HG02571 (cell line): ENCODE results near the gene ZDHHC14.
A peak's percentile ranks its signal among the peaks of the same experiment; 100 is the strongest.
"Not testable (repeated sequence)": the region's sequence is repeated elsewhere in the genome, so short reads cannot be mapped to it uniquely, and the experiment has no call there.

Experiments used
- ATAC-seq: cut with Tn5 transposase; IDR thresholded peaks from one replicate; pipeline ENCODE4 v1.9.1; 2021; ENCODE audit warnings: mild to moderate bottlenecking, moderate library complexity; ENCODE audit not compliant: unreplicated experiment

The ZDHHC14 gene

GRCh38 chr6:157461000-157461915, 80.3 kb downstream of the ZDHHC14 start:
- peak; percentile 50 for ATAC-seq

DNA sequence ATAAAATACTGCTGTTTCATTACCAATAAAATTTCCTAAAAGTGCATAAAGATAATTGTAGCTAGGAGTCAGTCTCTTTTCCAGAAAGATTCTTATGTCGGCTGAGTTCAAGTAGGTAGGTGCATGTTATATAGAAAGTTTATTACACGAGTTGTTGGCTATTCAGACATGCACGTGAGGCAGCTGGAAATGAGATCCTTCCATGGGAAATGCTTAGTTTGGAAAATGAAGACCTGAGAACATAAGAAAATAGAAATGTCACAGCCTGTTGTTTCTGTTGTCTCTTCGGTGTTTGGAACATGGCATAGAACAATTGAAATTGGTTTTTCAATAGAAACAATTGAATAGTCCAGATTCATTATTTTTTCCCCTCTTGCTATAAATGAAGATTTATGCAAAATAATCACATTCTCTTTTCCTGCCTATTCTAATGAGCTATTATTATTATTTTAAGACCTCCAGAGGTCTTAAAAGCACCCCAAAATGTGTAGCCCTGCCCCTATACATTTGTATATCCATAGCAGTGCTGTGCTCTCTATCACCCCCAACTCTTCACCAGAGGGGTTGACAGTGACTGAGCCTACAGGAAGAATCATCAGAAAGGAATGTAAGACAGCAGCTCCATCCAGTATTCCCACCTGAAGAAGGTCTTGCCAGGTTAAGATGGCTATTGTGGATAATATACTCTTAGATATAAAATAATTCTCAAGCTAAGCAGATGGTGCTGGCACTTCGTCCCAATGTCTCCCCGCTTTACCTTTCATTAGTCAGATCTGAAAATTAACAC, 82.2 kb downstream of the ZDHHC14 start:
- ATAC-seq, result no peak

- ATAC-seq, result not testable (repeated sequence)
These were observed 82.7 kb downstream of the ZDHHC14 start for GRCh38 chr6:157463743-157464135.

DNA sequence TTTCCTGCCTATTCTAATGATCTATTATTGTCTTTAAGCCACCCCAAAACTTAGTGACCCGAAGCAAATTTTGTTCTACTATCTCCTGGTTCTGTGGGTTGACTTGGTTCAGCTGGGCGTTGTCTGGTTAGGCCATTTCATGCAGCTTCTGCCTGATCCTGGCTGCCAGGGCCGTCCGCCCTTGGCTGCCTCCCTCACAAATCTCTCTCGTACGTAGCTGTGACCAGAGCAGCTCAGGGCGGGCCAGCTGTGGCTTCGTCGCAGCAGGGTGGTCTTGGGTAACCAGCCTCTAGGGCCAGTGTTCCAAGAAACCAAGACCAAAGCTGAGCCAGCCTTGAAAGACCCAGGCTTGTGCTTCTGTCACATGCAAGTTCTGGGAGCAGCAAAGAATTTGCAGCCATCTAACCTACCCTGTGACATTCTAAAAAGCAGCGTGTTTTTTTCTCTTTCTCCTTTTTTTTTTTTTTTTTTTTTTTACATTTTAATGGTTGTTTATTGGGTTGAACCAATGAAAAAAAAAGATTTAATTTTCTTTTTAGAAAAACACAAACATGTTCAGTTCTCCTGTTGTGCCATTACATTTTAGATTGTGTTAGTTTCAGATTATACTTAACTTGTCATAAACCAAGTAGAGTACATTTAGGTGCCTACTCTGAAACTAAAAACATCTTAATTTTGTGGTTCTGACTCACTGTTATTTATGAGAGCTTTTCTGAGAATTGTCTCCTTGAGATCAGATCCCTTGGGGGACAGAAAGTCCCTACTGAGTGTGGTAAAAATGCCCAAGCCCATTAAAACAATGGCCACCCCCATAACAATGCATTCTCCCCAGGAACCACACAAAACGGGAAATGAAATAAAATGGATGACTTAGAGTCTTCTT, 83.9 kb downstream of the ZDHHC14 start:
- peak; percentile 43 for ATAC-seq

DNA sequence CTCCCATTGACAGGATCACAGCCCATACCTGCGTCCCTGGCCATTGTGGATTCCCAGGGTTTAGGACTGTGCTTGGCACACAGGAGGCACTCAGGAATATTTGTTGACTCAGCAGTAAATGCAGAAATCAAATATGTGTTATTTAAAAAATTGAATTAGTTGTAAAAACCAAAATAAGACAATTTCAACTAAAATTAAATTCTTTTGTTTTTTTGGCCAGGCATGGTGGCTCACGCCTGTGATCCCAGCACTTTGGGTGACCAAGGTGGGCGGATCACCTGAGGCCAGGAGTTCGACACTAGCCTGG, 85.3 kb downstream of the ZDHHC14 start:
- ATAC-seq, result no peak

- ATAC-seq, result not testable (repeated sequence)
These were observed 86.3 kb downstream of the ZDHHC14 start for GRCh38 chr6:157467339-157467738.

GRCh38 chr6:157468054-157468453, 87.1 kb downstream of the ZDHHC14 start:
- ATAC-seq, result no peak

DNA sequence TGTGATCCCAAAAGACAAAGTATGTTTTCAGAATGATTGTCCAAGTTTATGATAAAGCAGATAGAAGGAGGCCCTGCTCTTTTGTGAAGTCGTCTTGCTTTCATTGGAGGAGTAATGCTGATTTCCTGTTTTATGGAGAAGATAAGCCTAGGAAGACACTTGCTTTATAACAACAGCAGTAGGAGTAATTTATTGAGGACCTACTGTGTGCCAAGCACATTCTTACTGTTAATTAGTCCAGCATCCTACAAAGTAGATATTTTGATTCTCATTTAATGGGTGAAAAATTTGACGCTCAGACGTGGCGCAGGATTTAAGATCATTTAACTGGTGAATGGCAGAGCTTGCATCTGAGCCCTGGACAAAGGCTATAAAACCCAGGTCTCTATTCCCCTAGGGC, 87.6 kb downstream of the ZDHHC14 start:
- no peak for ATAC-seq

DNA sequence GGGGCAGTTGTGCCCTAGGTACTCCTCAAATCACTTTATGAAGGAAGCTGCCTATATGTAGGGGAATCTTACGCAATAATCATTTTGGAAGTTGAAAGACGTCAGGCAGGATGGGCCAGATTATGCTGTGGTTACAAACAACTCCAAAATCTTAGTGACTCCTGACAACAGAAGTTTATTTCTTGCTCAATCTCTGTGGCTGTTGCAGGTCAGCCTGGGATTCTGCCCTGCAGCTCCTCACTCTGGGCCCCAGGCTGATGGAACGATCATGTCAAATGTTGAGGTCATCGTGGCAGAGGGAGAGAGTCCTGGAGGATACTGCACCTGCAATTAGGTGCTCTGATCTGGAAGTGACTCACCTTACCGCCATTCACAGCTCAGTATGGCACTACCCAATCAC, 88.4 kb downstream of the ZDHHC14 start:
- ATAC-seq, result no peak

DNA sequence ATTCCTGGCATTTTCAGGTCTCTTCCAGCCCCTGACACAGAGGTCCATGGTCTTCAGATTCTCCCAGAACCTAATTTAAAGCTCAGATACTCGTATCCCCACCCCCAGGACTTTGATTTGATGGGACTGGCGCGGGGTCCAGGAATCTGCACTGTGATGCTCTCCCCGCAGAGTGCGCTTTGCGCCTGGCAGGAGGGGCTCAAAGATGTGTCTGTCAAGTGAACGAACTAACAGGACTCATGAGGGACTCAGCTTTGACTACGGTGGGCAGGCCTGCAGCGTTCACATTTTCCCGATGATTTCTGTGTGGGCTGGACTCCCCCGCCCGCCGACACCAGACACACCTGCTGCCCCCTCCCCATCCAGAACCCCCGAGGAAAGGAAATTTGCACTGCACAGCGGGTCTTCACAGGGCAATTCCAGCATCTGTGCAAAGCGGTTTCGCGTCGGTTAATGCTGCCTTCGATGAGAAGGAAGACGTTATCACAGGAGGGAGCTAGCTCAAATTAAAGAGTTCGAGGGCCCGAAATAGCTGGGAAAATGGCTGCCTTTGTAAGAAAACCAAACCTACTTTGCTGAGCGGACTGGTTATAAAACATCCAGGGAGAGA, 90.2 kb downstream of the ZDHHC14 start:
- no peak for ATAC-seq

GRCh38 chr6:157471895-157472686, 91.1 kb downstream of the ZDHHC14 start:
- no peak for ATAC-seq

GRCh38 chr6:157476797-157477196, 95.8 kb downstream of the ZDHHC14 start:
- ATAC-seq, result no peak

- ATAC-seq, result no peak
These were observed 97.9 kb downstream of the ZDHHC14 start for GRCh38 chr6:157478926-157479325.

GRCh38 chr6:157479464-157480303, 98.7 kb downstream of the ZDHHC14 start:
- ATAC-seq, result no peak

- ATAC-seq, result no peak
These were observed 100.3 kb downstream of the ZDHHC14 start for GRCh38 chr6:157481189-157481864.

GRCh38 chr6:157481865-157482249, 100.9 kb downstream of the ZDHHC14 start:
- ATAC-seq, result no peak

DNA sequence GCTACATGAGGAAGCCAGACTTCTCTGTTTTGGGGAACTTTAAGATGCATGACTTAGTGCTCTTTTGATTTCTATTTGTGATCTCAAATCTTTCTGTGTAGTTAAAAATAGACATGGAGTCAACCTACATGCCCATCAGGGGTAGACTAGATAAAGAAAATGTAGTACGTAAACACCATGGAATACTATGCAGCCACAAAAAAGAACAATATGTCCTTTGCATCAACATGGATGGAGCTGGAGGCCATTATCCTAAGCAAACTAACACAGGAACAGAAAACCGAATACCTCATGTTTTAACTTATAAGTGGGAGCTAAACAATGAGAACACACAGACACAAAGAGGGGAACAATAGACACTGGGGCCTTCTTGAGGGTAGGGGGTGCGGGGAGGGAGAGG, 102.8 kb downstream of the ZDHHC14 start:
- ATAC-seq, result no peak

GRCh38 chr6:157484181-157484580, 103.2 kb downstream of the ZDHHC14 start:
- no peak for ATAC-seq
